GM21529 (cell line): ENCODE data around the gene TMEM254.
A peak's percentile ranks its signal among the peaks of the same experiment; 100 is the strongest.
"Not testable (repeated sequence)": the region's sequence is repeated elsewhere in the genome, so short reads cannot be mapped to it uniquely, and the experiment has no call there.

ENCODE experiments used
- ATAC-seq: cut with Tn5 transposase; IDR thresholded peaks from one replicate; pipeline ENCODE4 v1.9.1; 2021; ENCODE audit not compliant: unreplicated experiment

TMEM254 gene

GRCh38 chr10:80078448-80079311, at the start of gene TMEM254:
Gene TMEM254 (plus strand): TSS chr10:80078665. CDS start chr10:80078700, 35 bp downstream.
- ATAC-seq = peak; percentile 76

GRCh38 chr10:80029205-80029604, 49.3 kb upstream of the TMEM254 start:
- ATAC-seq = peak; percentile 93

- not testable (repeated sequence) for ATAC-seq
Measured at GRCh38 chr10:80029865-80030264, 48.6 kb upstream of the TMEM254 start.

GRCh38 chr10:80032503-80032902, 46.0 kb upstream of the TMEM254 start:
- ATAC-seq = no peak

- ATAC-seq = not testable (repeated sequence)
Measured at GRCh38 chr10:80034766-80035165, 43.7 kb upstream of the TMEM254 start.

GRCh38 chr10:80035430-80035829, 43.0 kb upstream of the TMEM254 start:
- not testable (repeated sequence) for ATAC-seq

GRCh38 chr10:80036921-80037500, 41.5 kb upstream of the TMEM254 start:
- ATAC-seq = not testable (repeated sequence)

- ATAC-seq = not testable (repeated sequence)
Measured at GRCh38 chr10:80038226-80038625, 40.2 kb upstream of the TMEM254 start.

- ATAC-seq = no peak
Measured at GRCh38 chr10:80041162-80041561, 37.3 kb upstream of the TMEM254 start.

GRCh38 chr10:80044935-80045334, 33.5 kb upstream of the TMEM254 start:
- ATAC-seq = not testable (repeated sequence)

- ATAC-seq = peak; percentile 95
Measured at GRCh38 chr10:80046629-80047441, 31.6 kb upstream of the TMEM254 start.

GRCh38 chr10:80050752-80051151, 27.7 kb upstream of the TMEM254 start:
- ATAC-seq = no peak

GRCh38 chr10:80051993-80052392, 26.5 kb upstream of the TMEM254 start:
- no peak for ATAC-seq

GRCh38 chr10:80055760-80056159, 22.7 kb upstream of the TMEM254 start:
- no peak for ATAC-seq

GRCh38 chr10:80057171-80057570, 21.3 kb upstream of the TMEM254 start:
- ATAC-seq = no peak

GRCh38 chr10:80064120-80064886, 14.2 kb upstream of the TMEM254 start:
- no peak for ATAC-seq

- ATAC-seq = no peak
Measured at GRCh38 chr10:80066809-80067208, 11.7 kb upstream of the TMEM254 start.

- not testable (repeated sequence) for ATAC-seq
Measured at GRCh38 chr10:80067821-80068220, 10.6 kb upstream of the TMEM254 start.

- ATAC-seq = no peak
Measured at GRCh38 chr10:80068270-80068669, 10.2 kb upstream of the TMEM254 start.

- no peak for ATAC-seq
Measured at GRCh38 chr10:80070057-80070456, 8.4 kb upstream of the TMEM254 start.

GRCh38 chr10:80072584-80072983, 5.9 kb upstream of the TMEM254 start:
- no peak for ATAC-seq
